Endothelial cell (in vitro differentiated cells): ENCODE data around the gene XRCC5. TPM values are rescaled to one million over a fixed set of nuclear protein-coding genes. Genes with fewer than 3 reads are reported as not detected.

ENCODE experiments used
- DNase-seq: peaks from one replicate; pipeline ENCODE4 v3.0.0; 2021; ENCODE audit warnings: low spot score
- H3K27ac Mint-ChIP-seq: one replicate; pipeline ENCODE4 v1.8.0; 2021; ENCODE audit warnings: mixed read lengths, inconsistent platforms; ENCODE audit not compliant: unreplicated experiment
- H3K27me3 Mint-ChIP-seq: one replicate; pipeline ENCODE4 v1.8.0; 2021; ENCODE audit warnings: mild to moderate bottlenecking, moderate library complexity, mixed read lengths, inconsistent platforms; ENCODE audit not compliant: unreplicated experiment
- H3K36me3 Mint-ChIP-seq: one replicate; pipeline ENCODE4 v1.8.0; 2021; ENCODE audit warnings: mild to moderate bottlenecking, low read depth, mixed read lengths, inconsistent platforms; ENCODE audit not compliant: unreplicated experiment
- H3K4me1 Mint-ChIP-seq: one replicate; pipeline ENCODE4 v1.8.0; 2021; ENCODE audit warnings: mild to moderate bottlenecking, mixed read lengths, inconsistent platforms; ENCODE audit not compliant: unreplicated experiment
- H3K4me3 Mint-ChIP-seq: one replicate; pipeline ENCODE4 v1.8.0; 2021; ENCODE audit warnings: mild to moderate bottlenecking, mixed read lengths, inconsistent platforms; ENCODE audit not compliant: unreplicated experiment
- H3K9me3 Mint-ChIP-seq: one replicate; pipeline ENCODE4 v1.8.0; 2021; ENCODE audit warnings: mixed read lengths, inconsistent platforms; ENCODE audit not compliant: unreplicated experiment
- CTCF ChIP-seq: fragments of 200-600 bp; sonication (generic); IDR thresholded peaks from one replicate; pipeline ENCODE4 v1.5.0; 2021; ENCODE audit warnings: antibody characterized with exemption; ENCODE audit not compliant: unreplicated experiment
- total RNA-seq: library from RNA; stranded (reverse); fragmentation: NEBNext Ultra II Directional; extraction: Animal tissue kit (Norgen Biotek cat#: 25700); gene quantifications from one replicate; pipeline ENCODE4 v1.2.1, GENCODE V29; 2021; ENCODE audit not compliant: unreplicated experiment

Gene XRCC5
- total RNA-seq, 1 donor from 2014 or later, result 365 TPM

GRCh38 chr2:216116418-216116817 lies 7.3 kb downstream of the XRCC5 start:
- peaks cover 8% of the 10 kb centered on the region for H3K27me3 Mint-ChIP-seq
- no peaks in the 10 kb centered on the region for H3K9me3 Mint-ChIP-seq
- H3K27ac Mint-ChIP-seq, result peak overlapping the region; percentile 20
- TF ChIP-seq CTCF, result no peak
- no peak for DNase-seq
- H3K36me3 Mint-ChIP-seq, result peaks cover 64% of the 10 kb centered on the region
- H3K4me1 Mint-ChIP-seq, result peaks cover 25% of the 10 kb centered on the region
- no peak overlapping the region for H3K4me3 Mint-ChIP-seq

GRCh38 chr2:216117561-216118340 lies 8.6 kb downstream of the XRCC5 start:
- TF ChIP-seq CTCF, result no peak
- H3K4me1 Mint-ChIP-seq, result peaks cover 18% of the 10 kb centered on the region
- no peak for DNase-seq
- no peaks in the 10 kb centered on the region for H3K9me3 Mint-ChIP-seq
- peaks cover 65% of the 10 kb centered on the region for H3K36me3 Mint-ChIP-seq
- H3K27ac Mint-ChIP-seq, result peak overlapping the region; percentile 12
- H3K27me3 Mint-ChIP-seq, result peaks cover 6% of the 10 kb centered on the region
- H3K4me3 Mint-ChIP-seq, result no peak overlapping the region

- DNase-seq, result no peak
- H3K9me3 Mint-ChIP-seq, result no peaks in the 10 kb centered on the region
- TF ChIP-seq CTCF, result no peak
- H3K4me1 Mint-ChIP-seq, result peaks cover 18% of the 10 kb centered on the region
- H3K4me3 Mint-ChIP-seq, result no peak overlapping the region
- H3K27ac Mint-ChIP-seq, result no peak overlapping the region
- peaks cover 60% of the 10 kb centered on the region for H3K36me3 Mint-ChIP-seq
- H3K27me3 Mint-ChIP-seq, result peaks cover 6% of the 10 kb centered on the region
Observed at GRCh38 chr2:216118474-216118873, 9.3 kb downstream of the XRCC5 start.

GRCh38 chr2:216119146-216119545 lies 10.0 kb downstream of the XRCC5 start:
- TF ChIP-seq CTCF, result no peak
- Mint-ChIP-seq H3K9me3 (no peaks in the 10 kb centered on the region), H3K36me3 (peaks cover 54% of the 10 kb centered on the region), H3K4me1 (peaks cover 17% of the 10 kb centered on the region), H3K27me3 (peaks cover 6% of the 10 kb centered on the region), H3K27ac (no peak overlapping the region), H3K4me3 (no peak overlapping the region)
- no peak for DNase-seq

GRCh38 chr2:216119986-216120385 lies 10.8 kb downstream of the XRCC5 start:
- DNase-seq, result no peak
- Mint-ChIP-seq H3K27ac (no peak overlapping the region), H3K9me3 (no peaks in the 10 kb centered on the region), H3K4me1 (peaks cover 12% of the 10 kb centered on the region), H3K36me3 (peaks cover 55% of the 10 kb centered on the region), H3K27me3 (peaks cover 4% of the 10 kb centered on the region), H3K4me3 (no peak overlapping the region)
- TF ChIP-seq CTCF, result no peak
